Pericardium fibroblast (primary cell): ENCODE results near the gene NR5A1. TPM values are rescaled to one million over a fixed set of nuclear protein-coding genes. Genes with fewer than 3 reads are reported as not detected.

Source experiments
- total RNA-seq: library from RNA; depleted of rRNA; stranded (reverse); fragments of >200 nt; gene quantifications from 2 replicates; pipeline ENCODE4 v1.2.3, GENCODE V29; 2015

NR5A1 gene
- total RNA-seq = not detected in 2 replicates

DNA sequence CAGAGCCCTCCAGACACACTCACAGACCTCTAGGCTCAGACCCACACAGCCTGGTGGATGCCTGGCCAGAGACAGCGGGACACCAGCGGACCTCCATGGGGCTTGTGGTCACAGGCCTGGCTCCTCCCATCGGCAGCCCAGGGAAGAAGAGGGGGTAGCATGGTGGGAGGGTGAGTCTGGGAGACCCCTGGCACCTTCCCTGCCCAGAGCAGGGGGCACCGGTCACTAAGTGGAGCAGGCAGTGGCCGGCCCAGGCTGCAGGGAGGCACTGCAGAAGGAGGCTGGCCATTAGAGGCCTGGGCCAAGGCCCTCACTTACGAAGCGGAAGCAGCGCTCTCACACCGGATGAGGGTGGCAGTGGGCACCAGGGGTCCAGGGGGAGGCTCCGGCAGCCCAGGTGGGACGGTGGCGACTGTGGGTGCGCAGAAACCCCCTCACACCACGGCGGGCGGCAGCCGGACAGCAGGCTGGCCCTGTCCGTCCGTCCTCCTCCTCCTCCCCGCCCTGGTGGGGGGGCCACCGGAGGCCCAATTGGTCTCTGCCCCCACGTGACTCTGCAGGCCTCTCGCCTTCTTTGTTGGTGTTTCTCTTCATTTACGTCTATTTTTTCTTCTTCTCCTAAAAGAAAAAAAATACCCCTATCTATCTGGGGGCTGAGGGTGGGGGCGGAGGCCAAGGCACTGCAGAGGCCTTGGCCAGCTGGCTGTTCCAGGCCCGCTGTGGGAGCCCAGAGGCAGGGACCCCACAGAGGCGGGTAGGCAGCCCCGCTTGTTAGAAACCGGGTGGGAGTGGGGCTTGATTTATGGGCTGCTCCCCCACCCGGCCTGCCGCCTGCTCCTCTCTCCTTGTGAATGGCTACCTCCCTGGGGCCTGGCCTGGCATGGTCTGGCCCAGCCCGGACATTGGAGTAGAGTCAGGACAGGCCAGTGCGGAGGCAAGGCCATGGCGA is at the start of gene NR5A1:
TSS of gene NR5A1 (minus strand) at position 469 of the 949 bp plus-strand sequence. CDS start 4,004 bp downstream, outside the sequence.

DNA sequence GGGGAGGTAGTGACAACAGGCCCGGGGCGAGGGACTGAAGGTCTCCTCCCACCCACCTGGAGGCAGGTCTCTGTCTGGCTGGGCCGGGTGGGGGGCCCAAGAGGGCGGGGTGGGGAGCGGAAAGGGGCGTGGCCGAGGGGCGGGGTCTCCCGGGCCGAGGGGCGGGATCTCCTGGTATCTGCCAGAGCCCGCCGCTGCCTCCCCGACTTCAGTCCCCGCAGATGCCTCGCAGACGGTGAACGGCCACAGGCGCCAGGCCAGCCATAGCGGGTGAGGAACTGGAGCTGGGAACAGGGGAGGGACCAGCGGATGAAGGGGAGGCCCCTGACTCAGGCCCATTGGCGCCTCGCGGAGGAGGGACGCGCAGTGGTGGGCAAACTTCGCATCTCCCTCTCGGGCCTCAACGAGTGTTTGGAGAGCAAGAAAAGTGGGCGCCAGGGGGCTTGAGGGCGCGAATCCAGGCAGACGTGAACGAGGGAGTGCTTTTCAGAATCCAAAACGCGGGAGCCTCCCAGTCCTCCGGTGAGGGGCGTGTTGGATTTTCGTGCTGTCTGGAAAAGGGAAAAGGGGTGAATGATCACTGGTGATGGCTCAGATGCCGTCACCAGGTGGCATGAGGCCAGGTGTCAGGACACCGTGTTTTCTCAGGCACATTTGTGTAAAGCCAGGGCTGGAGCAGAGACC is 56.8 kb downstream of the NR5A1 start, which contains the start of gene ADGRD2:
TSS of gene ADGRD2 (plus strand) at position 211 of the 684 bp plus-strand sequence. CDS start 1,216 bp downstream, outside the sequence.

Other genes starting within 250 kb of the NR5A1 start
- gene NEK6, start 249.4 kb downstream of the NR5A1 start, total RNA-seq = 45.6 and 63.6 TPM in 2 replicates
- 137 and 189 TPM in 2 replicates for gene PSMB7, start 92.0 kb downstream of the NR5A1 start, total RNA-seq
- not detected in 2 replicates for gene ADGRD2, start 56.9 kb downstream of the NR5A1 start, total RNA-seq